Psoas muscle (tissue), 8 donors: ENCODE results near the gene TSPO2. TPM values are rescaled to one million over a fixed set of nuclear protein-coding genes. Genes with fewer than 3 reads are reported as not detected.

Experiments
- ATAC-seq, 4 donors: fragments of 200-7000 bp; cut with Tn5 transposase; one replicate each; pipeline ENCODE4 v1.9.1; 2020; ENCODE audit warnings: moderate library complexity in 3 of 4, mild to moderate bottlenecking in 2 of 4
- DNase-seq, 2 donors: peaks; one replicate each; pipeline ENCODE4 v3.0.0-alpha.2; 2020
- H3K27ac ChIP-seq: fragments of 200-600 bp; one replicate; pipeline ENCODE4 v1.8.0; 2022
- H3K27me3 ChIP-seq, 3 donors: fragments of 200-600 bp in 1 of 3; one replicate each; pipeline versions ENCODE4 v1.6.1 to v1.8.0; 2013 to 2022; ENCODE audit warnings: low read length in 2 of 3, mild to moderate bottlenecking in 2 of 3, moderate library complexity in 1 of 3; ENCODE audit not compliant: insufficient read depth in 3 of 3
- H3K36me3 ChIP-seq, 2 donors: fragments of 200-600 bp in 1 of 2; one replicate each; pipeline versions ENCODE4 v1.6.1 to v1.8.0; 2013 to 2022; ENCODE audit warnings: low read depth in 1 of 2, mild to moderate bottlenecking in 1 of 2, moderate library complexity in 1 of 2; ENCODE audit not compliant: insufficient read depth in 1 of 2
- H3K4me1 ChIP-seq: fragments of 200-600 bp; one replicate; pipeline ENCODE4 v1.8.0; 2022
- H3K4me3 ChIP-seq: fragments of 200-600 bp; one replicate; pipeline ENCODE4 v1.8.0; 2022; ENCODE audit warnings: mild to moderate bottlenecking
- H3K9me3 ChIP-seq: fragments of 200-600 bp; one replicate; pipeline ENCODE4 v1.8.0; 2022
- CTCF ChIP-seq: fragments of 200-600 bp; IDR thresholded peaks from one replicate; pipeline ENCODE4 v1.8.0; 2022; ENCODE audit warnings: antibody characterized with exemption
- WGBS, 3 donors: extraction: QIAGEN DNeasy Blood & Tissue Kit; methylation state at CpG; one replicate each; pipeline versions ENCODE4 v1.1.6 to v1.1.7; 2013; 5-methylcytosine and 5-hydroxymethylcytosine counted together
- intact Hi-C, 2 donors: fragments of 100-400 bp; cut with DNase I; formaldehyde crosslinking; loops; one replicate each; pipeline versions ENCODE4 v1.11.0 to v1.14.2; 2022
- polyA plus RNA-seq, 3 donors: library from polyadenylated mRNA; stranded (reverse); fragments of 200-250 nt; gene quantifications; one replicate each; pipeline ENCODE4 v1.2.3, GENCODE V29; 2013
- total RNA-seq, 4 donors: library from RNA; stranded (reverse); fragmentation: NEBNext Ultra II Directional in 2 of 4; extraction: Animal tissue kit (Norgen Biotek cat#: 25700) in 2 of 4; gene quantifications; one replicate each; pipeline versions ENCODE4 v1.2.1 to v1.2.4, GENCODE V29; 2021 to 2023
- donor health status: healthy with polysubstance abuse.
- donor health status: DM: no; HTN: no; CAD: no; lungs with moderate emphysema.
- donor health status: Bipolar disorder and iron deficiency.
- donor health status: healthy.
- donor health status: DM: yes; HTN: yes; CAD: no.
- donor health status: DM: no; HTN: no; CAD: no.
- donor health status: DM: no; HTN: no; CAD: no.
- donor health status: DM: yes; HTN: yes; CAD: no.

The TSPO2 gene
- total and polyA plus RNA-seq, 7 donors: 0.27 TPM; not detected in 6

GRCh38 chr6:41073203-41073967 lies 31.1 kb downstream of the TSPO2 start:
- Histone ChIP-seq H3K4me3 (peak overlapping the region; percentile 90), H3K9me3 (no peaks in the 10 kb centered on the region), H3K27me3 (no peaks in the 10 kb centered on the region), H3K36me3 (peaks cover 0 to 26% of the 10 kb centered on the region in 2 donors), H3K4me1 (peaks cover 40% of the 10 kb centered on the region), H3K27ac (peak overlapping the region; percentile 100)
- peak; percentile 41 to 55 (median 45) for ATAC-seq
- WGBS, 3 donors: 0% methylated on average over 34 to 74 of the region's 74 CpGs
- TF ChIP-seq CTCF: peak; percentile 43
- intact Hi-C loops: no loop called here
- DNase-seq: peak; percentile 86 to 93

- Histone ChIP-seq H3K4me1 (peaks cover 42% of the 10 kb centered on the region), H3K36me3 (peaks cover 3 to 21% of the 10 kb centered on the region in 2 donors), H3K27ac (peak overlapping the region; percentile 100), H3K4me3 (peak overlapping the region; percentile 90), H3K27me3 (no peaks in the 10 kb centered on the region), H3K9me3 (no peaks in the 10 kb centered on the region)
- ATAC-seq (no peak), DNase-seq (no peak)
- no peak for TF ChIP-seq CTCF
- WGBS, 3 donors: 3 to 5% (median 3%) methylated on average over 11 of the region's 11 CpGs
- intact Hi-C loops: no loop called here
Observed at GRCh38 chr6:41073968-41074691, 31.9 kb downstream of the TSPO2 start.

- H3K4me1 ChIP-seq: peaks cover 42% of the 10 kb centered on the region
- H3K9me3 ChIP-seq: no peaks in the 10 kb centered on the region
- peaks cover 3 to 21% of the 10 kb centered on the region in 2 donors for H3K36me3 ChIP-seq
- peak overlapping the region; percentile 90 for H3K4me3 ChIP-seq
- no peak for TF ChIP-seq CTCF
- intact Hi-C loops: no loop called here
- peak overlapping the region; percentile 100 for H3K27ac ChIP-seq
- ATAC-seq (peak in 1 of 4 donors; percentile 33), DNase-seq (no peak)
- 29 to 48% (median 33%) methylated on average over 11 of the region's 11 CpGs for WGBS, 3 donors
- no peaks in the 10 kb centered on the region for H3K27me3 ChIP-seq
Observed at GRCh38 chr6:41074692-41075436, 32.6 kb downstream of the TSPO2 start.

- H3K9me3 ChIP-seq: no peaks in the 10 kb centered on the region
- peaks cover 3 to 21% of the 10 kb centered on the region in 2 donors for H3K36me3 ChIP-seq
- no peak for TF ChIP-seq CTCF
- peaks cover 38% of the 10 kb centered on the region for H3K4me1 ChIP-seq
- WGBS, 3 donors: 68 to 73% (median 72%) methylated on average over 4 of the region's 4 CpGs
- intact Hi-C loops: no loop called here
- ATAC-seq (no peak), DNase-seq (no peak)
- H3K4me3 ChIP-seq: peak overlapping the region; percentile 90
- no peaks in the 10 kb centered on the region for H3K27me3 ChIP-seq
- H3K27ac ChIP-seq: peak overlapping the region; percentile 100
Observed at GRCh38 chr6:41075651-41076626, 33.7 kb downstream of the TSPO2 start.
